Effector CD4-positive, alpha-beta T cell (primary cell): ENCODE data around the gene CDH12.
"Not testable (repeated sequence)": the region's sequence is repeated elsewhere in the genome, so short reads cannot be mapped to it uniquely, and the experiment has no call there.

ENCODE experiments used
- DNase-seq: peaks from one replicate; pipeline ENCODE4 v3.0.0-alpha.2; 2020

Gene CDH12

DNA sequence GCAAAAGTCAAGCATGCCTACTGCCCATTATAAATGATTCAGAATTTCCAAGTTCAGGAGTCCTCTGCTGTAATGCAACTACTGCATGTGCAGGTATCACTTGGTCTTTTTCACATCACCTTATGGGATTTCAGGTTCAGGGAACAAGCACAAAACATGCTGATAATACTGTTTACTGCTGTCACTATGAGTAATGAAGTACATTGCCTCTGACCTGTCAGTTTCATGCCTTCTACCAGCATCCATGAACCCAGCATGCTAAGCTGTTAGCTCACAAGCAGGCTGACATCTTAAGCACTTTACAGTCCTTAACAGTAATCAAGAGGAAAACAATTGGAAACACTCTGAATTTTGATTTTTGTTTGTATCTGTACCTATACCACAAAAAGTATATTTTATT is 743.8 kb downstream of the CDH12 start:
- DNase-seq, result no peak

DNA sequence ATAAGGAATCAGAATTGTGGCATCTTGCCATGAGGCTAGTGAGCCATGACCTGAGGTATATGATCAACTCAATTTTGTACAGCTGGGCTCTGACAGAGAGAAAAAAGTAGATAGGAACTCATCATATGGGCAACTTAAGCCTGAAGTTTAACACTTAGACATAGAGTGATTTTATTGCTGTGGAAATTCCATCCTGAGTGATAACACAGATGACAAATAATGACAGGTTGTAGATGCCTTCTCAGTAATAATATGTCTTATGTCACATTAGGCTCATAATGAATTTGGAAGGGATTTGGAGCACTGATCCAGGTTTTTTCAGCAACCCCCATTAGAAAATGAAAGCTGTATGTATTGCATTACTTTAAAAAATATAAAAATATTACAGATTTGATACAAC is 744.6 kb downstream of the CDH12 start:
- DNase-seq, result no peak

DNA sequence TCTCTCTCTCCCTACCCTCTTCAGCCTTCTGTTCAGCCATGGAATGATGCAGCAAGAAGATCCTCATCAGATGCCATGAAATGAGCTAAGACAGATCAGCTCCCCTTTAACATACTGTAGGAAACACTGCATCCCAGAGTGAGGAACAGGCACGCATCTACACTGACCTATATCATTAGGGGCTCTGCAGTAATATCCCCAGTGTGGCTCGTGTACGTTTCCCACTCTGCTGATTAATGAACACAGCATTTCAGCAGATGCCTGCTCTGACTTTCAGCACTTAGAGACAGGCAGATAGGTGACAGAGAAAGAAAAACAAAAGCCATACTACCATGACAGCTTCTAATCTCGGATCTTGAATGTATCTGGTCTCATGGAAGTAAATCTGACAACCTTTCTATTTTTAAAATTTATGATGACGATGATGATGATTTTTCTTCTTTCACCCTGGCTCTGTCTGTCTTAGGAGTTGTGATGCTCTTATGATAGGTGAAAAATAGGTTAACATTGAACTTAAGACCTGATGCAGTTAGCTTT is 750.3 kb downstream of the CDH12 start:
- no peak for DNase-seq

DNA sequence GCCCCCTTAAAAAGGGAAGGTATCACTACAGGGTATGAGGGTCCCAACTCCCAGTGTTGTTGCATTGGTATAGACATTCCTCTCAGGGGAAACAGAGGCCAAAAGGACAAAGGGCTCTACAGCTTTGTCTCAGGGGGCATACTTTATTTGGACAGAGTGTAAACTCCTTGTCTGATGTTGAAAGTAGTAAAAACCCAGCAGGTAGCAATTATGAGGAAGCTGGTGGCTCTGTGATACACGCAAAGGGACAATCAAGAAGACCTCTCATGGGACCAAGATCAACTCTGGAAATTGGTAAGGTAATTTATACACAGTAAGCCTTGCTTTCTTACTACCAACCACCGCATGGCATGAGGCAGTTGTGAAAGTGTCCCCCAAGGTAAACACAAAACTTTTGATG is 764.6 kb downstream of the CDH12 start:
- no peak for DNase-seq

DNA sequence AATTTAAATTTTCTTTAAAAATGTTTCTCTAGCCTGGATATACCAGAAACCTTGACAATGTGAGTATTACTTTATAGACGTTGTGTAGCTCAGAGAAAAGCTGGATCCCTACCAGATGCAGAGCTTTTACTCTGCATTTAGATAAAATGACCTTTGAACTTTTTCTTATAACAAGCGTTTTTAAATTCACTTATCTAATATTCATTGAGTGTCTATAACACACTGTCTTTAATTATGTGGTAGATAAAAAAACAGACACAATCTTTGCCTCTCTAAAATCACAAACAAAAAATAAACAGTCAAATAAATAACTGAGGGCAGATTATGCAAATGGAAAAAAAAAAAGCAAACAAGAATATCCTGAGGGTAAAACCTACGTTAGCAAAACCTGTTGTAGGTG is 773.6 kb downstream of the CDH12 start:
- no peak for DNase-seq

DNA sequence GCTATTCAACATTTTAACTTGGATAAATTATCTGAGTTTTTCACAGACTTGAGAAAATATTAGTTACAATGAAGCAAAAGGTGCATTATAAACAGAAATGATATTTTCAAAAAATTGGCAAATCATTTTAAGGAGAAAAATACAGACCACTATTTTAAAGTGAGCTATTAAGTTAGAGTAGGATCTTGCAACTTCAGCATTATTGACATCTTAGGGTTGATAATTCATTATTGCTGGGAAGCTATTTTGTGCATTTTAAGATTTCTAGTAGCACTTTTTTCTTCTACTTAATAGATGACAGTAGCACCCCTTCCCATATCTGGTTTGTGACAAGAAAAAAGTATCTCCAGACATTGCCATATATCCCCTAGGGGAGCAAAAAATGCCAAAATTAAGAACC is 774.1 kb downstream of the CDH12 start:
- DNase-seq, result no peak

- DNase-seq, result no peak
Observed at GRCh38 chr5:22076586-22076985, 776.6 kb downstream of the CDH12 start.

DNA sequence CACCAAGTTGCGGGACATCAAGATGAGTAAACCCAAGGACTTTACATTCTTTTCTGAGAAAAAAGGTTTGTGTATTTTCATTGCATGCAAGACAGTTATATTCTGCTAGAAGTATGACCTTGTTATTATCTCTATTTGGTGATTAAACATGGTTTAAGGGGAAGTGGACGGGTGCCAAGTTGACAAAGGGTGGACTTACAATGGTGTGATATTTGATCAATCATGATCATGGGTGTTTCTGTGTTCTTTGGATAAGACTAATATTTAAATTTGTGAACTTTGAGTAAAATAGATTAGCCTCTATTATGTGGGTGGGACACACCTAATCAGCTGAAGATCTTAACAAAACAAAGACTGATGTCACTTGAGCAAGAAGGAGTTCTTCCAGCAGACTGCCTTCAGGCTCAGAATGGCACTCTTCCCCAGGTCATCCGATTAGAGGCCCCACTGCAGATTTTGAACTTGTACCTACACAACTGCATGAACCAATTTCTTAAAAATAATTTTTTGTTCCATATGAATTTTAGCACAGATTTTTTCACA is 782.9 kb downstream of the CDH12 start:
- DNase-seq, result no peak

DNA sequence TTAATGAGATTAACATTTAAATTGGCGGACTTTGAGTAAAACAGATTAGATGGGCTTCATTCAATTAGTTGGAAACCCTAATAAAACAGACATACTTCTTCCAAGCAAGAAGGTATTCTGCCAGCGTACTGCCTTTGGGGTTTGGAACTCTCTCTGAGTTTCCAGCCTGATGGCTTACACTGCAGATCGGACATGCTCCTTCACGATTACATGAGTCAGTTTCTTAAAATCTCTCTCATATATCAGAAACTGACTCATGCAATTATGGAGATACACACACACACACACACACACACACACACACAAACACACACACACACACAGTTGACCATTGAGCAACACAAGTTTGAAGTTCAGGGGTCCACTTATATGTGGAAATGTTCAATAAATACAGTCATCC is 789.4 kb downstream of the CDH12 start:
- DNase-seq, result no peak

GRCh38 chr5:22058620-22059019 is 794.5 kb downstream of the CDH12 start:
- no peak for DNase-seq

- no peak for DNase-seq
Observed at GRCh38 chr5:22057012-22057411, 796.1 kb downstream of the CDH12 start.

DNA sequence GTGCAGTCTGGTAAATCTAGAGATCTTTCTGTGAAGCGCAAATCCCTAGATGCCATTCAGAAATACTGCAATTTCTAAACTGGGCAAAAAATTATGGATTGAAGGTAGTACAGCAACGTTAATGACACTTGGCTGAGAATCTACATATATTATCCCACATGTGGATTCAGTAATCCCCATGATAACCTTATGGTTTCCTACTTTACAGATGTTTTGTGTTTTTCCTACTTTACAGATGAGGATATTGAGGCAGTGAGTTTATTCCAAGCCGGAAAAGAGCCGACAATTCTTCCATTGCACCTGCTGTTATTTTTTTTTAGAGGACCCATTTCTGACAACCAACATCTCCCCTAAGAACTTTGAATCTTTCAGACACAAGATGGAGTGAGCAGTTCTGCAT is 796.5 kb downstream of the CDH12 start:
- DNase-seq, result no peak

DNA sequence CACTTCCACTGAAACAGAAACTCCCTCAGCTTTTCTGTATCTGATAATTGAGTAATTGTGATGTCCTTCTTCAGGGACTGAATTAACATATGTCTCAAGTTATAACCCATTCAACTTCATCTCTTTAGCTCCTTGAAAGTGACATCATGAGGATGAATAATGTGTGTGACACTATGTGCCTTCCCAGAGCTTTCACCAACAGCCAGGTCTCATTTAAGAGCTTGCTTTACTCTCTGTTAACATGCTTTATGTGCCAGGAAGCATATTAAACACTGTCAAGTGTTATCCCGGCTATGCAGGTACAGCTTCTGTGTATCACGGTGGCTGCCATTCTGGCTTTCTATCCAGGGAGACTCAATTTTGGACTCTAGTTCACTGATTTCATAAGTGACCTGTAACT is 799.9 kb downstream of the CDH12 start:
- no peak for DNase-seq

- DNase-seq, result no peak
Observed at GRCh38 chr5:22051881-22052280, 801.3 kb downstream of the CDH12 start.

GRCh38 chr5:22050931-22051330 is 802.2 kb downstream of the CDH12 start:
- DNase-seq, result no peak

DNA sequence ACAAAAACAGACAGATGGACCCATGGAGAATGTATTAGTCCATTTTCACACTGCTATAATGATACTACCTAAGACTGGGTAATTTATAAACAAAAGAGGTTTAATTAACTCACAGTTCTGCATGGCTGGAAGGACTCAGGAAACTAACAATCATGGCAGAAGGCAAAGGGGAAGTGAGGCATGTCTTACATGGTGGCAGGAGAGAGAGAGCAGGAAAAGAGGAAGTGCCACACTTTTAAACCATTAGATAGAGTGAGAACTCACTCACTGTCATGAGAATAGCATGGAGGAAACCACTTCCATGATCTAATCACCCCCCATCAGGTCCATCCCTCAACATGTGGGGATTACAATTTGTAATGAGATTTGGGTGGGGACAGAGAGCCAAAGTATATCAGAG is 808.9 kb downstream of the CDH12 start:
- no peak for DNase-seq

DNA sequence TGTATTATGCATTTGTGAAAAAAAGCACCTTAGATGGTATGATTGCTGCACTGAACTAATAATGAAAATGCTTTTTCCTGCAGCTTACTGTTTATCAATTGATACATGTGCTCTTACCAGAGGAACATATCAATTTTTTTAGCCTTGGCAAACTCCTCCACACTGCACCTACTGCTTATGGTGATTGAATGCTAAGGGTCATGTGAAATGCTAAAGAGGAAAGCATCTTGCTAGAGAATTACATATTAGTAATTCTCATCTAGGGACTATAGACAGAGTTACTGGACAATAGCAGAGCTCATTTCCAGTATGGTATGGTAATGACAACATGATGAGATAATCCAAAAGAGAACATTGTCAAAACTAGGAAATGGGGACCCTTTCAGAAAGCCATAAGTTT is 817.1 kb downstream of the CDH12 start:
- no peak for DNase-seq

- no peak for DNase-seq
Observed at GRCh38 chr5:22033066-22033465, 820.1 kb downstream of the CDH12 start.

DNA sequence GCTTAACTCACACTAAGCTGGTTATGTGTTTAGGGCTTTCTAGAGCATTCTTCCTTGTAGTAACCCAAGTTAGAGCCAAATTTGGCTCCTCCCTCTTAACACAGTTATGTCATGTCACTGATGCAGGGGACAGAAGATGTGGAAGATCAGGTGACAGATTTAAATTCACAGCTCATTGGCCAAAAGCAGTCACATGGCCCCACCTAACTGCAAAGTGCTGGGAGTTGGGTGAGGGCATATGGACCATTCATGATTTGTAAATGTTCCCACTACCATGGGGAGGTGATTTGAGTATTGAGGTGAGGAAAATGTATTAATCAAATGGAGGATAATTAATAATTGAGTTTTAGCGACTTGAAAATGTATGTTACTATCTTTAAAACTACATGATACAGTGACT is 829.4 kb downstream of the CDH12 start:
- DNase-seq, result no peak

DNA sequence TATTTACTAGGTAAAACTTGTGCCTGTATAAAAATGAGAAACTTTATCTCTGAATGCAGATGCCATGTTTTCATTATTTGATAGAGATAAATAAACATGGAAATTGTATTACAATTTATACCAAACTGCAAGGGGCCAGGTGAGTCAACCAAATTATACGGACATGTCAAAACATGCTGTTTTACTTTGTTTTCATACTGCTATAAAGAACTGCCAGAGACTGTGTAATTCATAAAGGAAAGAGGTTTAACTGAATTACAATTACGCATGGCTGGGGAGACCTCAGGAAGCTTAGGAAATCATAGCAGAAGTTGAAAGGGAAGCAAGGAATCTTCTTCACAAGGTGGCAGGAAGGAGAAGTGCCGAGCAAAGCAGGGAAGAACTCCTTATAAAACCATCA is 840.3 kb downstream of the CDH12 start:
- DNase-seq, result not testable (repeated sequence)

- DNase-seq, result not testable (repeated sequence)
Observed at GRCh38 chr5:22010808-22011207, 842.3 kb downstream of the CDH12 start.

DNA sequence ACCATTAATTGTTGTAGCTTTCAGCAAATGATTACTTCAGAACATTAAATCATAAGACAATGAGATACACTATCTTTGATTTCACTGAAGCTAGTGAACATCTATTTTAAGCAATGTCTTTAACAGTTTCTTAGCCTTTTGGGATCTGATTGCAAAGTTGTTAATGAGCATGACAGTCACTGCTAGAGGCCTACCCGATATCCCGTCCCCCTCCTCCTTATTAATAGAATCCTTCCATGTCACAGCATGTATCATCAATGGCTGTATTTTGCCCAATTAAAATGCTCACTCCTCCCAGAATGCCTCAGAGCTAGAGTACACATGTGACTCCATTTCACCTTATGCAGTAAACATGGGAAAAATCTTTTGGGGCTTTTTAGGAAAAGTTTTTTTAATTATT is 852.0 kb downstream of the CDH12 start:
- not testable (repeated sequence) for DNase-seq

DNA sequence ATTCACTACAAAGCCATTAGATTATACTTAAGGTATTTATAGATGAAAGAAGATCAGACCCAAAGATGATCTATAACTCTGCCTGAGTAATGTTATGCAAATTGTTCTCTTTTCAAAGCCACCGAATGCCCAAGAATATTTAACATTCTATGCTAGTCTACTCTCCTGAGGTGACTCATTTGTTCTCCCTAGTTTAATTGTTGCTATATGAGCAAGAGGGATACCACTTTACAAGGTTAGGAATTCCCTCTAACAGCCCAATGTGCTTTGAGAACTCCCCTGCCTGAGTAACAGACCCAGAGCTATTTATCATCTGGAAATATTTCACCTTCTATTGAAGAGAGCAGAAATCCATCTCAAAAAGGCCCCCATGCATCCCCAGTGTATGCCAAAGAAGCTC is 867.3 kb downstream of the CDH12 start:
- DNase-seq, result not testable (repeated sequence)

DNA sequence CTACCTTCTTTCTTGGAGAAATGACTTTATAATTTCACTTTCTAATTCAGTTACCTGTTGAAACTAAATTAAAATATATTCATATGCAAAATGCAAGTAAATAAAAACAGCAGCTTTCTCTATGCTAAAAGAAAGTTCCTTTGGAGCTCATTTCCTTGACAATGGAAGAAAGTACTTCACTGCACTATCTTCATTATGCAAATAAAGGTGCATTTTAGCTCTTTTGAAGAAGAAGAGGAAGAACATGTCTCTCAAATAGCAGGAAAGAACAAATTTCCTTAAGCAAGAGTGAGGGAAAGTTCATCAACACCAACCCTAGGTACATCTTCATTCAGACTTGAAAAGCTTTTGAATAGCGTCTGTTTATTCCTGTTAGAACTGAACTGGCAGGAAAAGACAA is 901.6 kb downstream of the CDH12 start:
- DNase-seq, result not testable (repeated sequence)

DNA sequence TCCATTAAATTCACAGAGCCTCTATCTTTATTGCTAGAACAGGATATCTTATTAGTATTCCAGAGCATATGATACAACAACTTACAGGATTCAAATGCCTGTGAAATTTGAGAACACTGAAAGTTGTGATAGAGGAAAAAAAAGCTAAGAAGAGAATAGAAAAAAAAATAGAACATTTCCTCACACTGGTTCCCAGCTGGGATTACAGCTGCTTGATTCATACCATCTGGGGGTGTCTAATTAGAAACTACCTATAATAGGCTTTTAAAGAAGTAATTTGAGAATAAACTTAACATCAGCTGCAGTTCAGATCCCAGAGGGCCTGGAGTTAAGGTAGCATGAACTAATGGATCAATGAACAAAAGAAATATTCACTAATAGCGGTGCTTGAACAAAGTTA is 922.0 kb downstream of the CDH12 start:
- no peak for DNase-seq
